Endothelial cell of umbilical vein (primary cell): ENCODE data around the gene C17orf50. TPM values are rescaled to one million over a fixed set of nuclear protein-coding genes. Genes with fewer than 3 reads are reported as not detected.

Experiments
- BruUV-seq: library from RNA; stranded (reverse); fragments of 400-500 nt; replicated peaks from 2 replicates; lab custom pipeline; 2021; lab: Mats Ljungman, UMichigan
- CTCF ChIA-PET: fragments of 300-600, 350-600 bp; sonication (Branson Sonifier 250); formaldehyde crosslinking; loops from one replicate; lab custom pipeline; 2021; ENCODE audit warnings: antibody characterized with exemption, inconsistent platforms; lab: Charles Lee
- POLR2A ChIA-PET: fragments of 300-600, 350-600 bp; sonication (Branson Sonifier 250); formaldehyde crosslinking; loops from one replicate; lab custom pipeline; 2021; ENCODE audit warnings: antibody characterized with exemption, inconsistent platforms; lab: Charles Lee
- DNase-seq: peaks from one replicate; pipeline ENCODE4 v3.0.0-alpha.2; 2011; ENCODE audit warnings: low read depth, low spot score
- FAIRE-seq: peaks from 2 replicates; lab custom pipeline; 2011; peaks lifted over from hg19 to GRCh38; lab: Jason Lieb, UNC
- H2AFZ ChIP-seq: 2 replicates; pipeline ENCODE4 v1.6.0; 2012; ENCODE audit warnings: low read depth, low read length, control low read depth, inconsistent platforms
- H3K27ac ChIP-seq: 2 replicates; pipeline ENCODE4 v1.5.1; 2011; ENCODE audit warnings: low read depth, mild to moderate bottlenecking, control low read depth, low read length, moderate library complexity; ENCODE audit not compliant: insufficient read depth
- H3K27me3 ChIP-seq, 2 experiments: 2 replicates each; pipeline versions ENCODE4 v1.6.0 to v1.6.1; 2011; ENCODE audit warnings: low read length in 2 of 2, mixed read lengths in 1 of 2; ENCODE audit not compliant: control insufficient read depth in 2 of 2, insufficient read depth in 2 of 2
- H3K36me3 ChIP-seq, 2 experiments: 2 replicates in 1 of 2; 3 replicates in 1 of 2; pipeline ENCODE4 v1.5.1; 2011; ENCODE audit warnings: low read length in 2 of 2, mild to moderate bottlenecking in 1 of 2, moderate library complexity in 1 of 2; ENCODE audit not compliant: control insufficient read depth in 2 of 2, insufficient read depth in 2 of 2; ENCODE audit errors: extremely low read depth in 1 of 2
- H3K4me1 ChIP-seq: 3 replicates; pipeline ENCODE4 v1.5.1; 2011; ENCODE audit warnings: mild to moderate bottlenecking, low read length; ENCODE audit not compliant: control insufficient read depth, insufficient read depth; ENCODE audit errors: extremely low read depth
- H3K4me2 ChIP-seq: 2 replicates; pipeline ENCODE4 v1.6.1; 2011; ENCODE audit warnings: low read length, control low read depth, mixed read lengths; ENCODE audit not compliant: insufficient read depth
- H3K4me3 ChIP-seq, 3 experiments: fragments of 200-600 bp in 1 of 3; sonication (generic), shearing (Covaris generic) in 1 of 3; replicated peaks in 1 of 3; 2 replicates each; pipeline ENCODE4 v1.5.1; 2011 to 2016; ENCODE audit warnings: control low read depth in 3 of 3, low read length in 3 of 3, mild to moderate bottlenecking in 2 of 3, inconsistent platforms in 1 of 3, low read depth in 1 of 3, moderate library complexity in 1 of 3; ENCODE audit not compliant: insufficient read depth in 1 of 3
- H3K79me2 ChIP-seq: 2 replicates; pipeline ENCODE4 v1.6.0; 2012; ENCODE audit warnings: low read length, inconsistent platforms; ENCODE audit not compliant: control insufficient read depth, insufficient read depth
- H3K9ac ChIP-seq: replicated peaks from 2 replicates; pipeline ENCODE3; 2011; ENCODE audit warnings: low read length, control low read depth; ENCODE audit not compliant: insufficient read depth; ENCODE audit errors: extremely low read depth
- H3K9me1 ChIP-seq: replicated peaks from 3 replicates; pipeline ENCODE4 v1.6.0; 2011; ENCODE audit warnings: mild to moderate bottlenecking, low read length; ENCODE audit not compliant: control insufficient read depth, insufficient read depth; ENCODE audit errors: extremely low read depth
- H3K9me3 ChIP-seq: replicated peaks from 2 replicates; pipeline ENCODE4 v1.5.1; 2012; ENCODE audit warnings: low read length, inconsistent platforms; ENCODE audit not compliant: control insufficient read depth, insufficient read depth
- H4K20me1 ChIP-seq: replicated peaks from 2 replicates; pipeline ENCODE3; 2011; ENCODE audit warnings: mild to moderate bottlenecking, low read length; ENCODE audit not compliant: control insufficient read depth, insufficient read depth; ENCODE audit errors: extremely low read depth
- CTCF ChIP-seq, 2 donors: IDR thresholded peaks; 1 replicate in 1 of 2; 2 replicates in 1 of 2; pipeline ENCODE4 v1.5.1; 2011; ENCODE audit warnings: low read length in 2 of 2, mild to moderate bottlenecking in 2 of 2, moderate library complexity in 2 of 2, control low read depth in 1 of 2, inconsistent platforms in 1 of 2, low read depth in 1 of 2; ENCODE audit not compliant: insufficient read depth in 1 of 2; ENCODE audit errors: extremely low read depth in 1 of 2
- FOS ChIP-seq: IDR thresholded peaks from 2 replicates; pipeline ENCODE4 v1.6.1; 2011; ENCODE audit warnings: mild to moderate bottlenecking, low read length, moderate library complexity, borderline replicate concordance; ENCODE audit not compliant: insufficient read depth
- JUN ChIP-seq: IDR thresholded peaks from 2 replicates; pipeline ENCODE4 v1.6.1; 2011; ENCODE audit warnings: borderline replicate concordance, low read depth; ENCODE audit not compliant: insufficient read length, insufficient read depth
- MAX ChIP-seq: IDR thresholded peaks from 2 replicates; pipeline ENCODE4 v1.6.1; 2011; ENCODE audit not compliant: insufficient read depth, insufficient read length
- MYC ChIP-seq: IDR thresholded peaks from one replicate; pipeline ENCODE4 v1.6.1; 2011; ENCODE audit warnings: mild to moderate bottlenecking, low read depth, low read length
- POLR2A ChIP-seq: IDR thresholded peaks from 2 replicates; pipeline ENCODE4 v1.6.1; 2012; ENCODE audit warnings: low read depth, mild to moderate bottlenecking, control low read depth, low read length
- POLR2AphosphoS5 ChIP-seq: IDR thresholded peaks from 2 replicates; pipeline ENCODE4 v1.6.1; 2012; ENCODE audit warnings: low read depth, mild to moderate bottlenecking, control low read depth, low read length, moderate library complexity; ENCODE audit not compliant: insufficient read depth
- dilution Hi-C: fragments of 300-500 bp; cut with MboI; formaldehyde crosslinking; loops from one replicate; pipeline ENCODE4 v1.15.0; 2019; ENCODE audit warnings: low sequenced_read_pairs; ENCODE audit not compliant: extremely low pct_ligation_motif_present
- intact Hi-C: fragments of 100-400 bp; cut with micrococcal nuclease; formaldehyde crosslinking; loops from one replicate; pipeline ENCODE4 v1.10.0; 2022
- polyA plus RNA-seq, 4 experiments: library from polyadenylated mRNA; depleted of rRNA in 3 of 4; stranded (reverse) in 3 of 4; unstranded in 1 of 4; fragments of >200 nt; gene quantifications; 2 replicates each; pipeline versions ENCODE4 v1.2.1 to v1.2.3, GENCODE V29; 2011 to 2012; ENCODE audit warnings: missing spikeins in 1 of 4
- total RNA-seq: library from RNA; stranded (reverse); gene quantifications from 2 replicates; pipeline ENCODE4 v1.2.3, GENCODE V29; 2021

Gene C17orf50
- total and polyA plus RNA-seq, 2 donors (not counting 3 experiments of a cell fraction or from before 2014, with no cell fraction given), result 0.15 TPM; not detected in 1

GRCh38 chr17:35745246-35745645, 15.4 kb upstream of the C17orf50 start:
- peaks cover 36 to 39% of the 10 kb centered on the region in 2 experiments for H3K27me3 ChIP-seq
- intact Hi-C loops, result no loop called here
- H3K9me1 ChIP-seq, result no peaks in the 10 kb centered on the region
- ChIA-PET POLR2A (no interaction called here), CTCF (interaction anchor here (2.0 to 6.7 kb wide), 2 partner anchors 18 to 131 kb away, joined by 13 to 270 read pairs; no protein-coding TSS in a partner anchor)
- no peak overlapping the region for H3K9ac ChIP-seq
- no peaks in the 10 kb centered on the region for H3K79me2 ChIP-seq
- no peak for DNase-seq
- no peaks in the 10 kb centered on the region for H3K4me1 ChIP-seq
- no peak overlapping the region for H3K4me2 ChIP-seq
- no TSS peak for BruUV-seq
- H2AFZ ChIP-seq, result no peak overlapping the region
- no peak overlapping the region for H3K27ac ChIP-seq
- no peak for FAIRE-seq
- no peaks in the 10 kb centered on the region for H3K36me3 ChIP-seq
- dilution Hi-C loops, result loop anchor here (25.0 kb wide), 1 partner anchor 133 kb away; no protein-coding TSS in a partner anchor
- H3K4me3 ChIP-seq, result no peak overlapping the region
- no peak for TF ChIP-seq CTCF (IDR thresholded peaks at IDR 0.05; ENCODE audit: extremely low read depth in 1 of 2, insufficient read depth in 1 of 2, low read depth in 1 of 2, low read length in 2 of 2)
- TF ChIP-seq MAX, result no peak
- TF ChIP-seq MYC, result no peak
- no peak for TF ChIP-seq FOS
- no peak for TF ChIP-seq JUN
- TF ChIP-seq POLR2A, result no peak
- TF ChIP-seq POLR2AphosphoS5, result no peak
- no peaks in the 10 kb centered on the region for H3K9me3 ChIP-seq
- H4K20me1 ChIP-seq, result no peaks in the 10 kb centered on the region
